GM19468 (cell line): Measurements from ENCODE around the gene MECR.
"Not testable (repeated sequence)": the region's sequence is repeated elsewhere in the genome, so short reads cannot be mapped to it uniquely, and the experiment has no call there.

Experiments
- ATAC-seq: cut with Tn5 transposase; IDR thresholded peaks from one replicate; pipeline ENCODE4 v1.9.1; 2021; ENCODE audit warnings: mild to moderate bottlenecking, moderate library complexity, moderate number of reproducible peaks; ENCODE audit not compliant: unreplicated experiment; ENCODE audit errors: extremely low read depth

MECR gene

DNA sequence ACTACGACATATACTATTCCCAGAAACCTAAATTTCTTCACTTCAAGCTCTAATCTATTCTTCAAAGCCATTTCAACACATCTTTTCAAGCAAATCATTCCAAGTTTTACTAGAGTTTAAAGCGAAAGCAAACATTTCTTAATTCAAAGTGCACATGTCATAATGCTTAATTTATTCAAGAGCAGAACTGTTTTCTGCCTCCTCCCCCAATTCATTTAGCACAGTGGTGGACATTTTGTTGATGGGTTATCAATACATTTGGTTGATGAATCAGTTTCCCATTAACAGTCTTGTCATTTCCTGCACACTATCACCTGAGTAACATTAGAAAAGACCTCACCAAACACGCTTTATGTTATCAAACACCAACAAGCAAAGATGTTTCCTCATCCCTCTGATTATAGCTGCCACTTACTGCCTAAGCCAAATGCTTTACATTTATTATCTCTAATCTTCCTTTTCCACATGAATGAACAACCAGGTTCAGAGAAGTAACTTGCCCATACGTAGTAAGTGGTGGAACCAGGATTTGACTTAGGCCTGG, 51.0 kb downstream of the MECR start:
- no peak for ATAC-seq

- no peak for ATAC-seq
Measured at GRCh38 chr1:29177022-29177705, 53.6 kb downstream of the MECR start.

DNA sequence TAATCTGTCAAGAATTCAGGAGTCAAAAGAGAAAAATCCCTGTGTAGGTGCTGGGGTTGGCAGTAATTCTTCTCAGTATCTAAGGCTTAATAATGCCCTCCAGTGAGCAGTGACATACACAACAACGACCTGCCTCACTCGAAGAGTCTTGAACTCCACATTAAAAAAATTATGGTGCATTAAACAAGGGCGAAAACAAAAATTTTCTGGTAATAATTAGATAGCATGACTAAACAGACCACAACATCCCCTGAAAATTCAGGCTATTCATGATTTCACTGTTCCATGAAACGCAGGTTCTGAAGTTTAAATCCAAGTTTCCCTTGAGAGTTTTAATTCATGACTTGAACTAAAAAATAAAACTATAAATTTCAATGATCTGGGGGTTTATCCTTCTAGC, 54.2 kb downstream of the MECR start:
- ATAC-seq, result no peak

DNA sequence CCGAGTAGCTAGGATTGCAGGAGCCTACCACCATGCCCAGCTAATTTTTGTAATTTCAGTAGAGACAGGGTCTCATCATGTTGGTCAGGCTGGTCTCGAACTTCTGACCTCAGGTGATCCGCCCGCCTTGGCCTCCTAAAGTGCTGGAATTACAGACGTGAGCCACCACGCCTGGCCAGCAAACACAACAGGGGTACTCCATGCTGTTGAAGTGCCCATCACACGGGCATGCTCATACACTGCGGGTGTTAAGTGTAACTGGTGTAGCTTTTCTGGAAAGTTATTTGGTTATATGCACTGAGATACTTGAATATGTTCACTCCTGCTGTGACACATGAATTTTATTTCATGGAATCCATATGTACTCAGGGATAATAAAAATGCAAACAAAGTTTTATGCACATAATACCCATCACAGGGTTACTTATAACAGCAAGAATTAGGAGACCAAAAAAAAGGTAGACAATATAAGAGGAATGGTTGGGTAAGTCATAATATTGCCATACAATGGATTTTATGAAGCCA, 58.3 kb downstream of the MECR start:
- no peak for ATAC-seq

GRCh38 chr1:29171521-29171920, 59.2 kb downstream of the MECR start:
- ATAC-seq, result no peak

GRCh38 chr1:29171089-29171488, 59.6 kb downstream of the MECR start:
- ATAC-seq, result no peak

DNA sequence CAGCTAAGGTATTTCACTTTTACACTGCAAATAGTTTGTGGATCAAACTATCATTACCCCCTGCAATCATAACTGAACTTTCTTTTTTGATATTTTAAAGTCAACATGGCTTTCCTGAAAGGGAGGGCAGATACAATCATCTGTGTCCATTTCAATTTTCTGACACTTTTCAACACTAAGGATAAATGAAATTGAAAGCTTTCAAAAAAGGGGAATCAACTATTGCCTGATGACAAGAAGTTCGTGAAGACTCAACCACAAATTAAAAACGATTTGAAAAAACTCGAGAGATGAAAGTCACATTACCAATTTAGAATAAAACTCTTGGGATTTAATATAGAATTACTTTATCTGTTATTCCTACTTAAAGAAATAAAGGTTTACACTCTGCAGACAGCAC, 60.8 kb downstream of the MECR start:
- no peak for ATAC-seq

GRCh38 chr1:29167904-29168303, 62.8 kb downstream of the MECR start:
- no peak for ATAC-seq

DNA sequence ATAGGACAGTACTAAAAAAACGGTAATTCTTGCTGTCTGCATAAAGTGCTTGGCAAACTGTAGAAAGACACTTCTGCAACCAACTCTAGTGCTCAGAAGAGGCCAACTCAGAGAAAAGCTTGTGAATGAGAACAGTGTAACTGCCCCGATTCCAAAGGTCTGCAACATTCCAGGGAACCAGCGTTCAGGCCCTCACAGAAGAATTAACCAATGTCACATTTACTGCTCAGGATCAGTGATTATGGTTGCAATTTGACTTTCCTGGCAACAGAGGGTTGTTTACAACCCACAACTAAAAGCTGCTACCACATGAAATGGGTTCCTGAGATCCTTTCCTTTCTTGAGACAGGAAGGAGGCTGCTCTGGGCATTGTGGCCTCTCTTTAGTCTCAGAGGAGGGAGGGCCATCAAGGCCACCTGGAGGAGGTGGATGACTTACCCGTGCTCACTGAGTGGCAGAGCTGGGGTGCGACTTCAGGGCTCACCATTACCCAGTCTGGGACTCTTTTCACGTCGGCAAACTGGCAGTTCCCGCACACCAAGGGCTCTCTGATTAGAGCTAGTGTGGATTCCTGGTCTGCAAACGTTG, 64.3 kb downstream of the MECR start:
- ATAC-seq, result no peak

- ATAC-seq, result no peak
Measured at GRCh38 chr1:29164588-29164987, 66.1 kb downstream of the MECR start.

DNA sequence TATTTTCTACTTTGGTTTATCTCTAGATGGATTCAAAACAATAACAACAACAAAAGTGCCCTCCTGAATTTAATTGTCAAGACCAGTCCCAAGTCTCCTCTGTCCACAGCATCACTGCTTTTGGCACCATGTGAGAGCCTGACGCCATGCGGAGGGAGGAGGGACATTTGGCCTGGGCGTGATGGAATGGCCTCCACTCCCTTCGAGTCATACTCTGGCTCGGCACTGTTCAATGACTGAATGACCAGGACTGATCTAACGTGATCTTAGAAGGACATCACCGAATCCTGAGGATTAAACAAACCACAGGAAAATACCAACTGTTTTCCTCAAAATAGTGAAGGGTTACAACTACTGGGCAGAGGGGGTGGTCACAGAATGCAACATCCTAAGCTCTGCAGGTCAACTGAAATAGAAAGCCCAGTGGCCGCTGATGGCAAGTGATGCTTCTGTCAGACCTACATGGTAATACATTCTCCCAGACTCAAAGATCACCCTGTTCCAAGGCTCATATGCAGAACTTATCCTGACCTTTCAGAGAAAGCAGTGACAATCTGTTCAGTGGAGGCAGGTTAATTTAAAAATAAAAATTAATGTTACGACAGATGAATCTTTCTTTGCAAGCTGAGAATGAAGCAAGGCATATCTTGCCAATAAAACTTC, 68.1 kb downstream of the MECR start:
- no peak for ATAC-seq

- ATAC-seq, result no peak
Measured at GRCh38 chr1:29162025-29162424, 68.7 kb downstream of the MECR start.

GRCh38 chr1:29159773-29160172, 71.0 kb downstream of the MECR start:
- no peak for ATAC-seq

DNA sequence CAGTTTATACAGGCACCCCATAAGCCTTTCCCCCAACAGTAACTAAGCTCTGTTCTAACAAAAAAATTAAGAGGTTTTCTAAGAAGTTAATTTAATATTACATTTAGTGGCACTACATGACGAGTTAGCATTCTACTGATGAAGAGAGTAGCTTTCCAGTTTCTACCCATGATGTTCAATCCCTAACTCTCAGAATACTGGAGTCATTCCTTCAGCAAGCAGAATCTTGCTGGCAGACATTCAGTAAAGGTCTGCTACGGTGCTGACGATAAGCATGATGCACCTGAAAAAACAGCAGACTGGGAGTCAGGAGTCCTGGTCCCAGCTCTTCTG, 73.5 kb downstream of the MECR start:
- no peak for ATAC-seq

DNA sequence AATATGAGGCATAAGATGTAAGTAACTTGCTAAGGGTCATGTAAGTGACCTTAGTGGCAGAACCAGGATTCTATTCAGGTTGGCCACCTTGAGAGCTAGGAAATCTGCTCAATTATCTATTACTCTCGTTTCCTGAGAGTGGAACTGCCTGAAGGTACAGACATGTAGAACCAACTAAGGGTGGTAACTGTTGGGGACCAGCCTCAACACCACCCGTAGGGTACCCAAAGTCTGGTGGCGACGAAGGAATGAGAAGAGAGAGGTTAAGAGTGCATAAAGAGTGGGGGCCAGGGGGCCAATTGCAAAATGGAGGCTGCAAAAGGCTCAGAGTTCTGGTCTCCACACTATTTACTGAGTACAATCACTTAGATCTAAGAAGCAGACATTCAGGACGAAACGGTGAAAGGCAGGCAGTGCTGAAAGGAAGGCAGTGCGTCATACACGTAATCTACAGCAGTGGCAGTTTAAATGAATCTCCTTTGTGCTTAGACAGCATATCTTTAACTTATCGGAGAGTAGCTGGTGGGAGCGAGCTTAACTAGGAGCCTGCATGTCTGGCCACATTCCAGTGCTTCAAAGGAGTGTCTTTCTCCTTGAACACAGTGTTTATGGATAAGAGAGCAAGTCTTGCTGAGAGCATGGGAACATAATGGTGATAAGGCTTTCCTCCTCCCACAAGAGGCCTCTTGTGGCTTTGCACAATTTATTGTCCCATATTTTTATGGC, 74.0 kb downstream of the MECR start:
- ATAC-seq, result no peak

- ATAC-seq, result no peak
Measured at GRCh38 chr1:29152046-29152805, 78.5 kb downstream of the MECR start.

GRCh38 chr1:29150346-29150745, 80.4 kb downstream of the MECR start:
- ATAC-seq, result not testable (repeated sequence)

DNA sequence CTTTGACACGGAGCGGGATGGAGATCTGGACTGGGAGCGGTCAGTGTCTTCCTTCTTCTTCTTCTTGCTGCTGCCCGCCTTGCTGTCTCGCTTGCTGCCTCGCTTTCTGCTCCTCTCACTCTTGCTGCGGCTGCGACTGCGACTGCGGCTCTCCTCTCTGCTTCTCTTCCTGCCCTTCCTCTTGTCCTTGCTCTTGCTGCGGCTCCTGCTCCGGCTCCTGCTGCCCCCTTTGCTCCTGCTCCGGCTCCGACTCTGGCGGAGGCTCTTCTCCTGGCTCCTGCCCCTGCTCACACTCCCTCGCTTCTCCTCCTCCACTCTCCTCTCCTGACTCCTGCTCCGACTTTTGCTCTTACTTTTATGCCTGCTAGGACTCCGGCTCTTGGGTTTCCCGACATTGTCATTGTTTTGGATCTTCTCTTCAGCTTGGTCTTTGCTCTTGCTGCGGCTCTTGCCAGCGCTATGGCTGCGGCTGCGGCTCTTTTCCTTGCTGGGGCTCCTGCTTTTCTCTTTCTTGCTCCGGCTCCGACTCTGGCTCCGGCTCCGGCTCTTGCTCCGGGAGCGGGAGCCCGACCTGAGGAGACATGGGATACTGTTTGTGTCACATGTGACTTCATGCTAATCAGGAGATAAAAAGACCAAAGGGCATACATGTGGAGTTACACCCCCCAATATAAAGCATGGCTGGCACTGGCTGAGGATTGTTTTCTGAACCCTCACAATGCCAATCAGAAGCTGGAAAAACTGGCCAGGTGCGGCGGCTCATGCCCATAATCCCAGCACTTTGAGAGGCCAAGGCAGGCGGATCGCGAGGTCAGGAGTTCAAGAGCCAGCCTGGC, 81.9 kb downstream of the MECR start:
- no peak for ATAC-seq
